GM19328 (cell line): Measurements from ENCODE around the gene ERMP1.
"Not testable (repeated sequence)": the region's sequence is repeated elsewhere in the genome, so short reads cannot be mapped to it uniquely, and the experiment has no call there.

Source experiments
- ATAC-seq: cut with Tn5 transposase; IDR thresholded peaks from one replicate; pipeline ENCODE4 v1.9.1; 2021; ENCODE audit warnings: mild to moderate bottlenecking, moderate library complexity; ENCODE audit not compliant: unreplicated experiment

The ERMP1 gene

DNA sequence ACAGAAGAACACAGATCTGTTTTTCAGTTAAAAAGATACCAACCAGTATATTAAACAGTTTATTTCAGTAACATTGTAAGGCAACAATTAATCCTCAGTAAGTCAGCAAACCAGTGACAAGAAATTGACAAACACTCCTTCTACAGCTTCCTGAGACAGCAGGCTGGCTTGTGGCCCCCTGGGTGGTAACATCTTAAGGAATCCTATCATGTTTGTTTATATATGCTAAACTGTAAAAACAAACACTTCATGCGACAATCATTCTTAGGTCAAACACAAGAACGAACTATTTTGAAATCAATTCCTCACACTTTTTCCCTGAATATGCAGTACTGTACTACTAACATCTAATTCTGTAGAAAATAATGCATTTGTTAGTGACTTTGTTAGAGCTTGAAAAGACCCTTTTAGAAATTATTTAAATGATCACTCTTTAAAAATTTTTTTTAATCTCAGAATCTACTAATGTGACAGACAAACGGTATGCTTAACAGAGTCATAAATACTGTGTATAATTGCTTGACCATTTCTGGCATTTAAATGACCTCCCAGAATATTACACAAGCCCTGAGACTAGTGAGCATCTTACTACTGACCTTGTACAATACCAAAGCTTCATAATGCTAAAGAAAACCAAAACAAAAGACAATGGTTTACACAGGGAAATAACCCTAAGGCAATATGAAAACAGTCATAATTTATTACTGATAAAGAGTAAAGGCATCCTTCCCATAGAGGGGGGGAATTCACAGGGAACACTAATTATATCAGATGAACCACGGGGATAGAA is 48.2 kb downstream of the ERMP1 start:
- no peak for ATAC-seq

DNA sequence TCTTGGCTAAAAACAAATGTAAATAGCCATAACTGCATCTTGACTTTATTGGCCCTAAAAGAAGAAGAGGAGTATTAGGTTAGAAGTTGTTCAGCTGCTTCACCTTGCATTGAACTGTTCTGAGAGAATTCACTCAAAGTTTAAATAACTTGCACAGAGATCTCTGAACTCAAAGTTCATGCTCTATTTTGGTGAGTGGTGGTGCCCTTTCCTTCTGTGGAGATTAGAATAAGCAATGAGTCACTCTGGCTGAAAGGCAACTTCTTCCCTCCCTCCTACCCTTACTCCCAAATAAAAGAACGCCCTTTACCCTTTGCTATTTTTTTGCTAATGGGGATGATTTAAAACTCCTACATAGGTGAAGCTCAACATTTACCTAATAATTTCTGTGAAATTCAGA is 48.9 kb downstream of the ERMP1 start:
- no peak for ATAC-seq

DNA sequence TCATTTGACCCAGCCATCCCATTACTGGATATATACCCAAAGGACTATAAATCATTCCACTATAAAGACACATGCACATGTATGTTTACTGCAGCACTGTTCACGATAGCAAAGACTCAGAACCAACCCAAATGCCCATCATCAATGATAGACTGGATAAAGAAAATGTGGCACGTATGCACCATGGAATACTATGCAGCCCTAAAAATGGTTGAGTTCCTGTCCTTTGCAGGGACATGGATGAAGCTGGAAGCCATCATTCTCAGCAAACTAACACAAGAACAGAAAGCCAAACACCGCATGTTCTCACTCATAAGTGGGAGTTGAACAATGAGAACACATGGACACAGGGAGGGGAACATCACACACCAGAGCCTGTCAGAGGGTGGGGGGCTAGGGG is 49.5 kb downstream of the ERMP1 start:
- not testable (repeated sequence) for ATAC-seq

DNA sequence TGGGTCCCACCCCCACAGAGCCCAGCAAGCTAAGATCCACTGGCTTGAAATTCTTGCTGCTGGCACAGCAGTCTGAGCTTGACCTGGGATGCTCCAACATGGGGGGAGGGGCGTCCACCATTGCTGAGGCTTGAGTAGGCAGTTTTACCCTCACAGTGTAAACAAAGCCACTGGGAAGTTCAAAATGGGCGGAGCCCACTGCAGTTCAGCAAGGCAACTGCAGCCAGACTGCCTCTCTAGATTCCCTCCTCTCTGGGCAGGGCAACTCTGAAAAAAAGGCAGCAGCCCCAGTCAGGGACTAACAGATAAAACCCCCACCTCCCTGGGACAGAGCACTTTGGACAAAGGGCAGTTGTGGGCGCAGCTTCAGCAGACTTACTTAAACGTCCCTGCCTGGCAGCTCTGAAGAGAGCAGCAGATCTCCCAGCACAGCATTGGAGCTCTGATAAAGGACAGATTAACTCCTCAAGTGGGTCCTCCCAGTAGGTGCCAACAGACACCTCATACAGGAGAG is 53.2 kb downstream of the ERMP1 start:
- not testable (repeated sequence) for ATAC-seq

DNA sequence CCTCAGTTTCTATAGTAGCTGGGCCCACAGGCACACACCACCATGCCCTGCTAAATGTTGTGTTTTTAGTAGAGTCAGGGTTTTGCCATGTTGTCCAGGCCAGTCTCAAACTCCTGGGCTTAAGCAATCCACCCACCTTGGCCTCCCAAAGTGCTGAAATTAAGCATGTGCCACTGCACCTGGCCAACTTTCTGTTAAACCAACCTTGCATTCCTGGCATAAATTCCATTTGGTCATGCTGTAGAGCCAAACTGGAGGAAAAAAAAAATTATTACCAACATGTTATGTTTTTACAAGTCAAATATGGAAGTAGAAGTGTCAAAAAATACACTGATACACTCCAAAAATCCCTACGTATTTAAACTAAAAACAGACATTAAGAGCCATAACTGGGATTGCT is 54.1 kb downstream of the ERMP1 start:
- ATAC-seq = no peak

DNA sequence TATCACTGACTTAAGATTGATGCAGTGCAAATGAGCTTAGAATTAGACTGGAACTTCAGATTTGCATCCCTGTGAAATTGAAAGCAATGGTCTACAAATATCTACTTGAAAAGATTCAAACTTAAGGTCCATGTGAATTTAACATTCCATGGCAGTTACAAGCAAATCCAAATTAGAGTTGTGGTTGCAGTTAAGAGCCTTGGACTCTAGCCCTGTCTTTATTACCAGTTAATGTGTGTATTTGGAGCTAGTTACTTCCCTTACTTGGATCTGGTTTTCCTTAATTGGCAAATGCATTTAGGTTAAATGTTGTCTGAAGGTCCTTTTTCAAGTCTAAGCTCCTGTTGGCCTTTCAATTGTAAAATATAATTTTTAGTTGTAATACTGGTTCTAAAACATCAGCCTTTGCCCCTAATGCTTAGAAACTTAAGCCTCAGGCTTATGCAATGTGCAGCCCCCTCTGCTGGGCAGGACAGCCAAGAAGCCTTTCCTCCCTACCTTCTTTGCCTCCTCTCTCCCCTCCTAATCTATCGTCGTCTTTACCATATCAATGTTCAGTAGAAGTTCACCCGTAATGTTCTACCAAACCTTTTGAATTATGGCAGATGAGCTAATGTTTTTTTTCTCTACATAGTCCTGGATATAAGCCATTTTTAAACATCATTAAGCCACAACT is 59.5 kb downstream of the ERMP1 start:
- ATAC-seq = no peak

DNA sequence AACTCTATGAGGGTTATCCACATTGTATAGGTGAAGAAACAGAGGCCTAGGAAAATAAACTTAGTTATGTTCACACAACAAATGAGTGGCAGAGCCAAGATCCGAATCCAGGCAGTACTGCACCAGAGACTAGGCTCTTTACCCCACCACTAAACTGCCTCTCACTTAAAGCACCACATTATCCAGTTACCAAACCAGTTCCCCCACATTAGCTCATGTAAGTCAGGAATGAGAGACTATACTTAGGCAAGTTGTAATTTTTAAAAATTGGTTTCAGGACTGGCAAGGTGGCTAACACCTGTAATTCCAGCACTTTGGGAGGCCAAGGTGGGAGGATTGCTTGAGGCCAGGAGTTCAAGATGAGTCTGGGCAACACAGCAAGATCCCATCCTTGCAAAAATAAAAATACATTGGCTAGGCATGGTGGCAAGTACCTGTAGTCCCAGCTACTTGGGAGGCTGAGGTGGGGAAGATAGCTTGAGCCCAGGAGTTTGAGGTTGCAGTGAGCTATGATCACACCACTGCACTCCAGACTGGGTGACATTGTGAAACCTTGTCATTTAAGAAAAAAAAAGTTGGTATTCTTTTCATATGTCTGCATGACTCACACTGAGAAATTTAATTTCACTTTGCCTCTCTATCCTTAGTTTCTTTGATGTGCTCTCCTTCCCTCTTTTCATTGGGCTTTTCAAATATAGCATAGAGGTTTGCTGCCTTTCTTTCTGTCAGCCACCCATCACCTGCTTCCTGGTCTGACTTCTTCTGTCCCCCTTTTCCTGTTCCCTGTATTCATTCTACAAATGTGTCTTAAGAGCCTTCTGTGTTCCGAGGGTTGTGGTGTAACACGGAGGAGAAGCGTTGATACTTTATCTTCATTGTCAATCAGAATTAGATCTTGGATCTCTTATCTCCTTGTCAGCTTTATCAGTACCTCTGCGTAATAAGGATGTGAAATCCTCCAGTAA is 64.7 kb downstream of the ERMP1 start:
- no peak for ATAC-seq

DNA sequence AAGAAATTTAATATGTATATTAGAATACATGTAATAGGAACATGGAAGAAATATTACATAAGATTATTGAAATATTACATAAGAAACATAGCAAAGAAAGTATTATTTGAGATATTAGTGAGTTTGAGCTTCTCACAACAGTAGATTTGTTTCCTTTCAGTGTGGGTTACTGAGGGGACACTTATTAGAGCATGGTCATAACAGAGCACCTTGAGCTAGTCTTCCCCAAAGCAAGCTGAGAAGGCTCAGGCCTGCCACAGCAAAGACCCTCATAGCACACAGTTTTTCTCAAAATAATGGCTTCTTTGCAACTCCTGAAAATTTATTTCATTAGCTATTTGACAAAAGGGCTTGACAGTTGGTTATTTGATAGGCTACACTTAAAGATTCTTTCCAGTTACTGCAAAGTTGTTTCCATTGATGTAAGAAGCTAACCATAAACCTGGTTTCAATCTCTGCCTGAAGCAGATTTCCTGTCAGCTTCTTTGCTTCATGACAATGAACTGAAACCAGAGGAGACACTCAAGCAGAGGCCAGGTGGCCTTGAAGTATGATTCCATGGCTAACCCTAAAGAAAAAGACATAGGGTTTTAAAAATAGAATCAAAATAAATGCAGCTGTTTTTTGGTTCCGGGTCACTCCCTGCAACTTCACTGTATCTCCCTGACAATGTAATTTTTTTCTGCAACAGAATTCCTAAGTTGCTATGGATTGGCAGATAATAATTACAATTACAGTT is 68.6 kb downstream of the ERMP1 start:
- peak; percentile 73 for ATAC-seq

DNA sequence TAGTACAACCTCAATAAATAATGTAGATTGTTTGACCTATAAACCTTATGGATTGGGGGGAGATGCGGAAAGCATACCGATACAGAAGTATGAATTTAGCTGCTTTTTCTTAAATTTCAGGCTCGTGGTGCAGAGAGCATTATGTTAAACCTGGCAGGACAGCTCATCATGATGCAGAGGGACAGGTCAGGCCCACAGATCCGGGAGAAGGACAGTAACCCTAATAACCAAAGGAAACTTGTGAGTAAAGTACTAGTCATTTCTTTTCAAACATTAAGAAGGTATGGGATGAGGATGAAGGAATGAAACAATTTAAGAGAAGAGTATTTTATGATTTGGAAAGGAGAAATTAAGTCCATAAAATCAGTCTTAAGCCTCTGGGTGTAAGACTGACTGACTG is 70.5 kb downstream of the ERMP1 start:
- no peak for ATAC-seq

DNA sequence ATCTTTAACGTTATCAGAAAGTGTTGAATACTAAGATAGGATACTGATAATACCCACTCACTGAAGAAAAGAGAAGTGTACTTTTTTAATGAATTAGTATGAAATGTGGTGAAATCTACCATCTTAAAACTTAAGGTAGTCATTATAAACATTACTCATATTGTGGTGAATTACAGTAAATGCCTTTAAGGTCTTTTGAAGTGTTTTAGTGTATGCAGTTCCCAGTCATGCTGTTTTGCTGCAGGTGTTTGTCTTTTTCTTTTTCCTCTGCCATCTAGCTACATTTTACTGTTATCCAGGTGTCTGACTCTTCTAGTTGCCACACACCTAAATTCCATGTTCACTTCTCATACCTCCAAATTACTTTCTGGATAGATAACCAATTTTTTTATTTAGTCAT is 72.6 kb downstream of the ERMP1 start:
- ATAC-seq = no peak

DNA sequence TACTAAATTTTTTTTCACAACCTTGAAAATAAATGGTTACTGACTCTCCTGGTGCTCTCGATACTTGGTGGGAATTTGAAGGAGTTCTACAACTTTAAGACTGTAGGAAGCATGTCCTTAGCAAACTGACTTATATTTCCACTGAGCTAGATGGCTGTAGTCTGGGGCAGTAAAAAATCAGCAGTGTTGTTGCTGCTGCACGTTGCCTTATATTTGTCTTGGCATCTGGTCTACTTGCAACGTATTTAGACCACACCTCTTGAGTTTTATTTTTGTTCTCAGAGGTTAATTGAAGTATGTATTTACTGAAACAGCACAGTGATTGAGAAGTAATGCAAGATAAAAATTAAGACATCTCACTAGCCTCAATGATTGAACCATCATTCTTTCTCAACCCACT is 76.3 kb downstream of the ERMP1 start:
- no peak for ATAC-seq

DNA sequence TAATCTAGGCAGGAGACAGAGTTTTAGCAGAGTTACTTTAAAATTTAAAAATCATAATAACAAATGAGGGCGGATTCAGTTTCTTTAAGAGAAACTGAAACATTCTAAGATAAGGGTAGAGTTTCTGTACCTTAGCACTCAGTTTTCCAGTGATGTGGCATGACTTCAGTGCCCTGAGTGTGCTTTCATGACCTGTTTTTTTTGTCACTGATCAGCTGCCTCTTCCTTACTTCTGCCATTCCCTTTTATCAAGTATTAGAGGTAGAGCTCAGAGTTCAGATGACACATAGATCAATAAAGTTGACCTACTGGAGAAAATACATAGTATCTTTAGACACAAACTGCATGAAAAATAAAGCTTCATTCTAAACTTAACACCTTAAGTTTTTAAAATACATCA is 82.3 kb downstream of the ERMP1 start:
- ATAC-seq = no peak

DNA sequence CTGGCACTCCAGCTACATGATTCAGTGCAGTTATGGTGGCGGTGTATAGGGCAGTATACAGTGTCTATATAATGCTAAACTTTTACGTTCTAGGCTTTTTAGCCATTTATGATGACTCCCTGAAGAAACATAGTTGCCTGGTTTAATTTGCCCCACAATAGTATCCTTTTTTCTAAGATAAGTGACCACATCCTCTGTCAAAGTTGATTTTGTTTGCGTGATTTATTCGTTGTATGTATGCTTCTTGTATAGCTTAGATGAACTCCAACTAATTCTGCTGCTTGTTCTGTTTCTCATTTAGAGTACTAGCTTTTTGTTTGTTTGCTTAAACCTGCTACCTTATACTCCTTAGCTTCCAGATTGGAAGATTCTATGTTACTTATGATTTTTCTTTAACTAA is 83.6 kb downstream of the ERMP1 start:
- ATAC-seq = no peak

DNA sequence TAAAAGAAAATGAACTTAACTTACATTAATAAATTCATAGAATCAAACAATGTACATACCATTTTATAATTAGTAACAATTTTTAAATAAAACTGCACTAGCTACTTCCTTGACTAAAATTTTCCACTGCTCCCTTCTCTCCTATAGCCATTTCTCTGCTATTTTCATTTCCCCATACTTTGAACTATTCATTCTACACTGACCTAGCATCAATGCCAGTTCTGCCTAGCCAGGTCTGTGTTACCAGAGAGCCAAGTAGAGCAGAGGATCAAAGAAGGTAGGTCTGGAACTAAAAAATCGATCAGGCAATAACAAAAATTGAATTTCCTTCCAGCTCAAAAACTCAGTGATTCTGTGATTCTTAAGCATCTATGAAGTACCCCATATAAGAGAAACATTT is 84.5 kb downstream of the ERMP1 start:
- no peak for ATAC-seq

DNA sequence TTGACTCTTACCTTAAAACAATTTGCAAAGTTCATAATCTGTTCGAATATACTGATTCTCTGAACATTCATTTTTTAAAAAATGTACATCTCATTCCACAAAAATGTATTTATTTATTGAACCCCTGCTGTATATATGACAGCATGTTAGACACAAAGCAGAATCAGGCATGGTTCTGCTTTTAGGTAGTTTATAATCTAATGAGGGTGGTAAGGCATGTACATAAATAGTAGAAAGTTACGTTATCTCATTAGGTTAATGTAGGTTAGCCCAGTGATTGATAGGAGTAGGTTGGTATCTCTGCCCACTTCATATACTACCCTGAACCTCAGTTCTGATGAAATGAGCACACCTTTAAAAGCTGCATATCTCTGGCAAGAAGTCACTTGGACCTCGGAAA is 89.8 kb downstream of the ERMP1 start:
- no peak for ATAC-seq

DNA sequence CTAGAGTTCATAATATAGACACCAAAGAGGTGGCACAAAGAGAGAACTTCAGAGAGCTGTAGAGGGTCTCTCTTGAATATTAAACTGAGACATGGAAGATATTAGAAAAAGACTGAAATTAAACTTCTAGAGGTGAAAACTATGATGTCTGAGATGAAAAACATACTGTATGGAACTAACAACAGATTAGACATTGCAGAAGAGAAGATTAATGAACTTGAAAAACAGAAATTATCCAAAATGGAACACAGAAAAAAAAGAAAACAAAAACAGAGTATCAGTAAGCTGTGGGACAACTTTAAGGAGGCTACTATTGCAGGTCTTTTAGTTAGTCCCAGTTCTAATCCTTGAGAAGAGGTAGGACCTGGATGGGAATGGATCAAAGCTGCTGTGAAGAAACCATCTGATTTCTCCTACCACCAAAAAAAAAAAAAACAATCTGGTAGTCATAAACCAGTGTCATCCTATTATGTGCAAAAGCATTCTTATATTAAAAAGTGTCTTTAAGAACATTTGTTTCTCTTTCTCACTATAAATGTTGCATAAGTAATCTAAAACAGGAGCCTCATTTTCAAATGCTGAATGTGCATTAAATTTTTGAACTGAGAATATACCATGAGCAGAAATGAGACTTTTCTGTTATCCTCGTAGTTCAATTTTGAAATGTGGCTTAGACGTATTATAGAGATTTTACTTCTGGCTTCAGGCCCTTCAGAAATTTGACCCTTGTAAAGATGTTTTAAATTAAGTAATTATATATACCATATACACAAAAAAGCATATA is 96.2 kb downstream of the ERMP1 start:
- no peak for ATAC-seq

DNA sequence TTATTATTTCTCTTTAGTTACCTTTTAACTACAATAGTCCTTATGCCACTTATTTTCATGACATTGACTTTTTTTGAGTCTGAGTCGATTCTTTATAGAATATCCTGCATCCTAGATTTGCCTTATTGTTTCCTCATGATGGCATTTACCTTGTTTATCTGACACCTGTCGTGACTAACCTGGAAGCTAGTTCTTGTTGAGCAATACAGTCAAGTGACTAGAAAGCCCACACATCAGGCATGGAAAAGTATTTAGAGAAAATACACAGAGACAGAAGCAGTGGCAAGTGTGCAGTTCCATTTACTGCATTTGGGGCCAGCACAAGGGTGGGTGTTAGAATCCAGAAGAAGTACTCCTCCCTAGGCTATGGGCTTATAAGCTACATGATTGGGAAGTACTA is 97.8 kb downstream of the ERMP1 start:
- ATAC-seq = no peak
